OCI-LY7 (cell line): ENCODE measurements around the gene PHKB. TPM values are rescaled to one million over a fixed set of nuclear protein-coding genes. Genes with fewer than 3 reads are reported as not detected.
A peak's percentile ranks its signal among the peaks of the same experiment; 100 is the strongest.

ENCODE experiments used
- BruUV-seq: library from RNA; stranded (reverse); fragments of 400-500 nt; replicated peaks from 2 replicates; lab custom pipeline; 2021; lab: Mats Ljungman, UMichigan
- CTCF ChIA-PET: fragments of 300-600 bp; sonication (Branson Sonifier 250); formaldehyde crosslinking; loops from one replicate; lab custom pipeline; 2022; ENCODE audit warnings: antibody characterized with exemption; ENCODE audit not compliant: unreplicated experiment; lab: Charles Lee
- POLR2A ChIA-PET: fragments of 300-600 bp; sonication (Branson Sonifier 250); formaldehyde crosslinking; loops from one replicate; lab custom pipeline; 2022; ENCODE audit warnings: antibody characterized with exemption; lab: Charles Lee
- DNase-seq: peaks from one replicate; pipeline ENCODE4 v3.0.0-alpha.2; 2015; ENCODE audit warnings: low spot score
- H2AFZ ChIP-seq: fragments of 200-600 bp; sonication (generic), shearing (Covaris generic); 2 replicates; pipeline ENCODE4 v1.6.1; 2014; ENCODE audit warnings: mild to moderate bottlenecking, antibody characterized with exemption, low read length, moderate library complexity
- H3K27ac ChIP-seq: fragments of 200-600 bp; sonication (generic); 2 replicates; pipeline ENCODE4 v1.5.1; 2014; ENCODE audit warnings: mixed run types, low read depth, mild to moderate bottlenecking, moderate library complexity, low read length, inconsistent platforms; ENCODE audit not compliant: poor library complexity, severe bottlenecking
- H3K36me3 ChIP-seq: fragments of 200-600 bp; sonication (generic); 2 replicates; pipeline ENCODE4 v1.6.1; 2014; ENCODE audit warnings: mild to moderate bottlenecking, antibody characterized with exemption, low read length, moderate library complexity, mixed read lengths; ENCODE audit not compliant: insufficient read depth
- H3K4me1 ChIP-seq: fragments of 200-600 bp; sonication (generic); 2 replicates; pipeline ENCODE4 v1.5.1; 2014; ENCODE audit warnings: mild to moderate bottlenecking, low read length; ENCODE audit not compliant: insufficient read depth, poor library complexity, severe bottlenecking
- H3K4me2 ChIP-seq: fragments of 200-600 bp; sonication (generic); 2 replicates; pipeline ENCODE4 v1.6.1; 2014; ENCODE audit warnings: mild to moderate bottlenecking, low read length
- H3K4me3 ChIP-seq: fragments of 200-600 bp; sonication (generic); 2 replicates; pipeline ENCODE4 v1.5.1; 2014; ENCODE audit warnings: mild to moderate bottlenecking, low read depth, low read length; ENCODE audit not compliant: poor library complexity, severe bottlenecking
- H3K79me2 ChIP-seq: fragments of 200-600 bp; sonication (generic); 2 replicates; pipeline ENCODE4 v1.6.1; 2016; ENCODE audit warnings: low read depth, mild to moderate bottlenecking, low read length, moderate library complexity, mixed read lengths; ENCODE audit not compliant: insufficient read depth
- H3K9me2 ChIP-seq: fragments of 200-600 bp; sonication (generic); 2 replicates; pipeline ENCODE4 v1.6.1; 2016; ENCODE audit warnings: mild to moderate bottlenecking, low read length, mixed read lengths; ENCODE audit not compliant: insufficient read depth
- H3K9me3 ChIP-seq: fragments of 200-600 bp; sonication (generic); 2 replicates; pipeline ENCODE4 v1.6.1; 2014; ENCODE audit warnings: mild to moderate bottlenecking, mixed run types, low read length, mixed read lengths
- H4K20me1 ChIP-seq: fragments of 200-600 bp; sonication (generic); 2 replicates; pipeline ENCODE4 v1.6.1; 2014; ENCODE audit warnings: mild to moderate bottlenecking, antibody characterized with exemption, low read length, moderate library complexity, mixed read lengths; ENCODE audit not compliant: insufficient read depth
- CTCF ChIP-seq: fragments of 200-600 bp; sonication (generic); conservative IDR thresholded peaks from 2 replicates; pipeline ENCODE4 v1.5.1; 2014; ENCODE audit warnings: mild to moderate bottlenecking, antibody characterized with exemption, low read length, moderate library complexity, mixed read lengths
- EZH2phosphoT487 ChIP-seq: fragments of 200-600 bp; sonication (generic); IDR thresholded peaks from 2 replicates; pipeline ENCODE4 v1.6.1; 2018; ENCODE audit warnings: low read depth, borderline replicate concordance, mild to moderate bottlenecking, mixed run types, antibody characterized with exemption, low read length, moderate library complexity, mixed read lengths
- intact Hi-C: fragments of 100-400 bp; cut with micrococcal nuclease; formaldehyde crosslinking; loops from one replicate; pipeline ENCODE4 v1.10.0; 2022; ENCODE audit not compliant: unreplicated experiment
- total RNA-seq, 2 experiments: library from RNA; depleted of rRNA in 1 of 2; stranded (reverse); fragments of >200 nt in 1 of 2; shearing (Covaris generic) in 1 of 2; gene quantifications; 2 replicates each; pipeline ENCODE4 v1.2.3, GENCODE V29; 2014 to 2022

PHKB gene
- total RNA-seq, 2 experiments from 2014 or later = 56.9 to 93.1 TPM

- CTCF ChIA-PET = no interaction called here
- Histone ChIP-seq H2AFZ (no peak overlapping the region), H3K27ac (no peak overlapping the region), H3K36me3 (peaks cover 48% of the 10 kb centered on the region), H3K9me3 (no peaks in the 10 kb centered on the region), H4K20me1 (no peaks in the 10 kb centered on the region), H3K4me3 (no peak overlapping the region), H3K4me2 (no peak overlapping the region), H3K4me1 (no peaks in the 10 kb centered on the region), H3K9me2 (no peaks in the 10 kb centered on the region), H3K79me2 (no peaks in the 10 kb centered on the region)
- TF ChIP-seq CTCF = no peak
- TF ChIP-seq EZH2phosphoT487 = no peak
- no TSS peak for BruUV-seq
- POLR2A ChIA-PET = interaction anchor here (0.5 kb wide), 1 partner anchor 632 kb away, joined by 3 read pairs; no protein-coding TSS in a partner anchor
- intact Hi-C loops = no loop called here
- DNase-seq = no peak
Measured at GRCh38 chr16:47657032-47657431, 195.9 kb downstream of the PHKB start.

- Histone ChIP-seq H3K36me3 (peaks cover 42% of the 10 kb centered on the region), H3K79me2 (no peaks in the 10 kb centered on the region), H2AFZ (no peak overlapping the region), H3K27ac (no peak overlapping the region), H3K4me1 (no peaks in the 10 kb centered on the region), H3K9me3 (no peaks in the 10 kb centered on the region), H3K9me2 (no peaks in the 10 kb centered on the region), H3K4me3 (no peak overlapping the region), H3K4me2 (no peak overlapping the region), H4K20me1 (no peaks in the 10 kb centered on the region)
- DNase-seq = no peak
- ChIA-PET CTCF (no interaction called here), POLR2A (interaction anchor here (0.7 kb wide), 1 partner anchor 136 kb away, joined by 4 read pairs; no protein-coding TSS in a partner anchor)
- TF ChIP-seq EZH2phosphoT487 (no peak), CTCF (no peak)
- BruUV-seq = no TSS peak
- intact Hi-C loops = no loop called here
Measured at GRCh38 chr16:47657977-47658376, 196.8 kb downstream of the PHKB start.

GRCh38 chr16:47660540-47660939 lies 199.4 kb downstream of the PHKB start:
- peak; percentile 5 for DNase-seq
- no TSS peak for BruUV-seq
- intact Hi-C loops = no loop called here

More at GRCh38 chr16:47660540-47660939, 199.4 kb downstream of the PHKB start:
- ChIA-PET POLR2A (no interaction called here), CTCF (no interaction called here)
- Histone ChIP-seq H3K4me1 (no peaks in the 10 kb centered on the region), H3K79me2 (no peaks in the 10 kb centered on the region), H3K9me2 (no peaks in the 10 kb centered on the region), H3K4me3 (no peak overlapping the region), H3K36me3 (peaks cover 37% of the 10 kb centered on the region), H3K27ac (no peak overlapping the region), H2AFZ (no peak overlapping the region), H4K20me1 (no peaks in the 10 kb centered on the region), H3K4me2 (no peak overlapping the region), H3K9me3 (no peaks in the 10 kb centered on the region)
- TF ChIP-seq CTCF = no peak
- TF ChIP-seq EZH2phosphoT487 = no peak
